Stimulated activated CD8-positive, alpha-beta memory T cell treated with anti-CD3 and anti-CD28 coated beads, Interleukin-7, amount 100 ng/mL, for 48 hours (primary cell): ENCODE measurements around the gene USP6.
"Not testable (repeated sequence)": the region's sequence is repeated elsewhere in the genome, so short reads cannot be mapped to it uniquely, and the experiment has no call there.

Source experiments
- DNase-seq, 2 donors: peaks; one replicate each; pipeline ENCODE4 v3.0.0-alpha.2; 2020; ENCODE audit warnings: low read depth in 1 of 2; ENCODE audit errors: extremely low read depth in 1 of 2

Gene USP6

GRCh38 chr17:5134571-5134970 is 18.7 kb downstream of the USP6 start:
- not testable (repeated sequence) for DNase-seq

- DNase-seq: not testable (repeated sequence)
Measured at GRCh38 chr17:5135131-5135712, 19.4 kb downstream of the USP6 start.

- no peak for DNase-seq
Measured at GRCh38 chr17:5135726-5136579, 20.1 kb downstream of the USP6 start.

- DNase-seq: not testable (repeated sequence)
Measured at GRCh38 chr17:5136580-5137412, 21.0 kb downstream of the USP6 start.

- DNase-seq: not testable (repeated sequence)
Measured at GRCh38 chr17:5137511-5138197, 21.8 kb downstream of the USP6 start.

- not testable (repeated sequence) for DNase-seq
Measured at GRCh38 chr17:5138198-5138544, 22.3 kb downstream of the USP6 start.

- no peak for DNase-seq
Measured at GRCh38 chr17:5138616-5139457, 23.0 kb downstream of the USP6 start.

- no peak for DNase-seq
Measured at GRCh38 chr17:5139458-5139732, 23.6 kb downstream of the USP6 start.

GRCh38 chr17:5142877-5143276 is 27.0 kb downstream of the USP6 start:
- DNase-seq: not testable (repeated sequence)

- DNase-seq: not testable (repeated sequence)
Measured at GRCh38 chr17:5146122-5146521, 30.3 kb downstream of the USP6 start.

- DNase-seq: not testable (repeated sequence)
Measured at GRCh38 chr17:5160702-5161101, 44.9 kb downstream of the USP6 start.

- DNase-seq: not testable (repeated sequence)
Measured at GRCh38 chr17:5161793-5162192, 46.0 kb downstream of the USP6 start.

- no peak for DNase-seq
Measured at GRCh38 chr17:5164436-5164835, 48.6 kb downstream of the USP6 start.

- DNase-seq: not testable (repeated sequence)
Measured at GRCh38 chr17:5165791-5166564, 50.1 kb downstream of the USP6 start.

- DNase-seq: not testable (repeated sequence)
Measured at GRCh38 chr17:5175027-5175426, 59.2 kb downstream of the USP6 start.

GRCh38 chr17:5179003-5179402 is 63.2 kb downstream of the USP6 start:
- DNase-seq: no peak

GRCh38 chr17:5181509-5182305 is 65.9 kb downstream of the USP6 start:
- no peak for DNase-seq

GRCh38 chr17:5182597-5183409 is 67.0 kb downstream of the USP6 start:
- DNase-seq: no peak
